Posterior vena cava (tissue), 2 donors: Measurements from ENCODE around the gene PLS1. TPM values are rescaled to one million over a fixed set of nuclear protein-coding genes. Genes with fewer than 3 reads are reported as not detected.
"Not testable (repeated sequence)": the region's sequence is repeated elsewhere in the genome, so short reads cannot be mapped to it uniquely, and the experiment has no call there.

Experiments
- DNase-seq: peaks from one replicate; pipeline ENCODE4 v3.0.0-alpha.2; 2020; ENCODE audit warnings: low spot score
- intact Hi-C, 2 donors: fragments of 100-400 bp; cut with DNase I; formaldehyde crosslinking; loops; one replicate each; pipeline versions ENCODE4 v1.14.1 to v1.14.2; 2022 to 2023
- total RNA-seq, 2 donors: library from RNA; stranded (reverse); fragmentation: NEBNext Ultra II Directional; extraction: Animal tissue kit (Norgen Biotek cat#: 25700); gene quantifications; one replicate each; pipeline ENCODE4 v1.2.1, GENCODE V29; 2021
- donor health status: DM: yes; HTN: yes; CAD: no.
- donor health status: DM: yes; HTN: yes; CAD: no.

The PLS1 gene
- total RNA-seq, 2 donors from 2014 or later: 0.86 TPM; not detected in 1

DNA sequence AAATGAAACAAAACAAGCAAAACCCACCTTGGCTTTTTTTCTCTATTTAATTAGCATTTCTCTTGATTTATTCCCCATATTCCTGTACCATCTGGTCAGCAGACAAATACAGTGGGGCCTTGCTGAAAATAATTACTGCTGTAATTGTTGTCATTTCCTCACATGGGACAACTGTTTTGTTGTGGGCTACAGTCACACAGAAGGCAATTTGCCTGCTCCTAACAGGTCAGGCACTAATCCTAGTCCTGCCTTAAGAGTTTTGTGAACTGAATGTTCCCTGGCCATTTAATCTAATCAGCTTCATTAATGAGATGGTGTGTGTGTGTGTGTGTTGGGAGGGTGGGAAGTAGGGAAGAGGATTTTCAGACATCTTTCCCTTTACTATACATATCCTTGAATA lies 139.3 kb downstream of the PLS1 start:
- intact Hi-C loops: no loop called here
- DNase-seq: no peak

DNA sequence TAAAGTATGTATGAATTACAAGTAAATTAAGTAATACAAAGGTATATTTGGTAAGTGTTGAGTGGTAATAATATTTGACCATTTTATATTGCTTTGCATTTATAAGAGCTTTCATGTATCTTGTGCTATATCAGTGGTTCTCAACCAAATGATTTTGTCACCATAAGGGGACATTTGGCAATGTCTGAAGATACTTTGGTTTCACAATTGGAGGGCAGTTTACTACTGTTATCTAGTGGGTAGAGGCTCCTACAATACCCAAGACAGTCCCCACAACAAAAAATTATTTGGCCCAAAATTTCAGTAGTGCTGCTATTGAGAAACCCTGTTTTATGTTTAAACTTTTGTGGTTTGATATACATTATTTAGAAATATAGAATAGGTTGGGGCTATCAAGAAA lies 142.2 kb downstream of the PLS1 start:
- intact Hi-C loops: no loop called here

DNA sequence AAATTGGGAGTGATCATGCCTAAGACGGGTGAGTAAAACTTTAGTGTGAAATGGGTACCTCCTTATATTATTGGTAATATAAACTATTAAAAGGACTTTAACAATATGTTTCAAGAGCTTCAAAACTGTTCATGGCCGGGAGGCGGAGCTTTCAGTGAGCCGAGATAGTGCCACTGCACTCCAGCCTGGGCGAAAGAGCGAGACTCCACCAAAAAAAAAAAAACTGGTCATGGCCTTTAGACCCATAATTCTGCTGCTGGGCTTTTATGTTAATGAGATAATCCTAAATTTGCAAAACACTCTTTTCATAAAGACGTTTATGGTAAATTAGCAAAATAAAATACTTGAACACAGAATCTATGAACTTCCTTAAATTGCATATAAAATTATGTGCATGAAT lies 150.5 kb downstream of the PLS1 start:
- DNase-seq: no peak
- intact Hi-C loops: no loop called here

More for the DNA sequence above, 142.2 kb downstream of the PLS1 start:
- no peak for DNase-seq

DNA sequence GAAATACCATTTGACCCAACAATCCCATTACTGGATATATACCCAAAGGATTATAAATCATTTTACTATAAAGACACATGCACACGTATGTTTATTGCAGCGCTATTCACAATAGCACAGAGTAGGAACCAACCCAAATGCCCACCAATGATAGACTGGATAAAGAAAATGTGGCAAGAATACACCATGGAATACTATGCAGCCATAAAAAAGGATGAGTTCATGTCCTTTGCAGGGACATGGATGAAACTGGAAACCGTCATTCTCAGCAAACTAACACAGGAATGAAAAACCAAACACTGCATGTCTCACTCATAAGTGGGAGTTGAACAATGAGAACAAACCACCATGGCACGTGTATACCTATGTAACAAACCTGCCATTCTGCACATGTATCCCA lies 154.3 kb downstream of the PLS1 start:
- DNase-seq, intact Hi-C loops: not testable (repeated sequence)

DNA sequence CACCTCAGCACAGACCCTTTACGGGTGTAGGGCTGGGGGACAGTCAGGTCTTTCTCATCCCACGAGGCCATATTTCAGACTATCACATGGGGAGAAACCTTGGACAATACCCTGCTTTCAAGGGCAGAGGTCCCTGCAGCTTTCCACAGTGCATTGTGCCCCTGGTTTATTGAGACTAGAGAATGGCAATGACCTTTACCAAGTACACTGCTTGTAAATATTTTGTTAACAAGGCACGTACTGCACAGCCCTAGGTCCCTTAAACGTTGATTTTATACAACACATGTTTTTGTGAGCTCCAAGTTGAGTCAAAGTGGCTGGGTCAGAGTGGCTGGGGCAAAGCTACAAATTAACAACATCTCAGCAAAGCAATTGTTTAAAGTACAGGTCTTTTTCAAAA lies 156.4 kb downstream of the PLS1 start:
- intact Hi-C loops, DNase-seq: not testable (repeated sequence)

DNA sequence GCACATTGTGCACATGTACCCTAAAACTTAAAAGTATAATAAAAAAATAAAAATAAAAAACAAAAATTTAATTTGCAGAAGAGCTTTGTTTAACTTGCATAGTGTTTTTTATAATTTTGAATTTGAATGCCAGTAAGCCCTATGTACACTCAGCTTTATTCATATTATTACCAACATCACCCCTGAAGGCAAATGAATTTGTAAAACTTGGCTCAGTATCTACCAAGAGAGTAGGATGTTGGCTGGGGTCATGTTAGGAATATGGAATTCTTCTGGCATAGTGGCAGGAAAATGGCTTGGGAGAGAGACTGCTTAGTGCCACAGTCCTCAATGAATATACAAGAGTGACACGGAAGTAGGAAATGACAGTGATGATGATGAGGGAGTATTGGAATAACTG lies 158.3 kb downstream of the PLS1 start:
- no peak for DNase-seq
- intact Hi-C loops: no loop called here

Other genes with a start within 250 kb of the PLS1 start
- gene XRN1, start 148.4 kb upstream of the PLS1 start, total RNA-seq: 10 to 100 TPM; 41.3 to 42.0 TPM
- 10 to 100 TPM; 20.2 to 20.3 TPM for gene ATR, start 17.7 kb upstream of the PLS1 start, total RNA-seq
- 10 to 100 TPM; 21.1 to 27.9 TPM for gene TRPC1, start 127.6 kb downstream of the PLS1 start, total RNA-seq